Adrenal gland (tissue), 5 donors: ENCODE measurements around the gene PTPRE.

ENCODE experiments used
- CTCF ChIP-seq, 6 experiments: fragments of 450-650 bp in 4 of 6; fragments of 200-600 bp in 2 of 6; sonication (generic) in 1 of 6; IDR thresholded peaks; 1 replicate in 5 of 6; 2 replicates in 1 of 6; pipeline versions ENCODE4 v1.5.1 to v1.8.0; 2016 to 2021; ENCODE audit warnings: antibody characterized with exemption in 6 of 6, mild to moderate bottlenecking in 2 of 6, moderate library complexity in 1 of 6
- POLR2A ChIP-seq, 2 donors: fragments of 450-650 bp; IDR thresholded peaks; one replicate each; pipeline ENCODE4 v1.6.1; 2017; ENCODE audit warnings: antibody characterized with exemption in 2 of 2, mild to moderate bottlenecking in 2 of 2, moderate library complexity in 1 of 2
- donor health status: DM: no; HTN: no; CAD: no.

- TF ChIP-seq CTCF (IDR thresholded peaks at IDR 0.05) (no peak), POLR2A (IDR thresholded peaks at IDR 0.05) (no peak)
Measured at GRCh38 chr10:128095753-128096469, 189.0 kb downstream of the PTPRE start.
